HG02852 (cell line): ENCODE data around the gene LRRC32.

Experiments
- ATAC-seq: cut with Tn5 transposase; IDR thresholded peaks from one replicate; pipeline ENCODE4 v1.9.1; 2021; ENCODE audit warnings: mild to moderate bottlenecking, moderate library complexity; ENCODE audit not compliant: unreplicated experiment

The LRRC32 gene

DNA sequence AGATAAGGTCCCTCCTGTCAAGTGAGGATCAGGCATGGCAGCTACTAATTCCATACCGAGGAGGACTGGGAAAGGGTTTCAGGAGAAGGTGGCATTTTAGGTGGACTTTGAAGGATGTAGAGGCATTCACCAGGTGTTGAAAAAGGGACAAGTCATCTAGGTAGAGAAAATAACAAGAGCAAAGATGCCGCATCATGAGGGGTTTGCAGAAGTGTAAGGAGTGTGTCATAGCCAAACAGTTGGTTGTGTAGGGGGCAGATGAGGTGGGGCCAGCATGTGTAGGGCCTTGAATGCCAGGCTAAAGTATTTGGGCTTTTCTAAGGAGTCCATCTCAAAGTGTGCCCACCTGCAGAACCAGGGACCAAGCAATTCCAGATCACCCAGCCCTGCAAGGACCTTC is 11.6 kb upstream of the LRRC32 start:
- ATAC-seq: no peak

DNA sequence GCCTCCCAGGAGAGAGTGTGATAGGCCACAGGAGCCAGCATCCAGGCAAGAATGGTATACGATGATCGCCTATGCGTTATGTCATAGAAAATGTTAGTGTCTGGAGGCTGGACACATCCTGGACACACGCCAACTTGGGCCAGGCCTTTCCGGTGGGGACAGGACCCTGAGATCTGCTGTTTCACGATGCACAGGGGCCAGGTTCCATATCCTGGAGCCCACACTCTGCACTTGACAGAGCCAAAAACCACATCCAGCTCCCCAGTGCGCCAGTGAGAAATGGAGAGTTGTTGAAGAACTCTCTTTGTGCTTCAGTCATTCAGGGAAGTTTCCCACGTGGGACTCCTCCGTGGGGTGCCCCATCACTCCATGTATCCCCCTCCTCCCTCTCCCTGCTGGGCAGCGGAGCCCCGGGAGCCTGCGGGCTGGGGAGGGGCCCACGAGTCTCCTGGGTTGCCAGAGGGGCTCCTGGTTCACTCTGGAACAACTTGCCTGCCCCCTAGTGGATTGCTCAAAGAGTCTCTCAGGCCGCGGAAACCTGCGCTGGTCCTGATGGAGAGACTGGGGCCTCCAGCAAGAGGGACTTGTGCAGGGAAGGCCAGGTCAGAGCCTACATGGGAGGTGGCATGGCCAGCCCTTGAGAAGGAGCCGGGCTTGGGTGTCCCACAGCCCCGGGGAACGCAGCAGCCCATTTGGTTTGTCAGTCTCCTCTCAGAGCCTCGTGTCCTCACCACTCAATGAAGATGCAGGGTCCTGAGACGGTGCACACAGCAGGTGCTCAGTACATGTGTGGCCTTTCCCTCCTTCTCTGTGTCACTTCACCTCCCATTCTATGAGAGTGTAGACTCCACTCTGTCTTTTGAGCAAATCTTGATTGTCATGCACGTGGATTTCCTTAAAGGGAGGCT is 10.2 kb upstream of the LRRC32 start:
- ATAC-seq: peak; percentile 61

DNA sequence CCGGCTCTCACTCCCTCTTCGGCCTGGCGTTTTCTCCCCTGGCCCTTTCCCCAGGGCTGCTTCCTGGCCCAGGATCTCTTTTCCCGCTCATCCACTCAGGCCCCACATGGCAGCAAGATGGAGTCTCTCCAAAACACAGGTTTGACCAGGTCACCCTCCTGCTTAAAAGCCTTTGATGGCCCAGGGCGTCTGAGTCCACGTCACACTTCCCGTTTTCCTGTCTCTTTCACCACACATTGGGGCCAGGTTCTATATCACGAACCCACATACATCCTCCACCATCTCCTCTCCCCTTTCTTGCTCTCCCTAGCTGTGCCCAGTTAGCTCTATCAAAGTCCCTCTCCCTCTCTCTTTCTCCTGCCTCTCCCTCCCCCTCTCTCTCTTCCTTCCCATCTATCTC is 7.8 kb upstream of the LRRC32 start:
- no peak for ATAC-seq

DNA sequence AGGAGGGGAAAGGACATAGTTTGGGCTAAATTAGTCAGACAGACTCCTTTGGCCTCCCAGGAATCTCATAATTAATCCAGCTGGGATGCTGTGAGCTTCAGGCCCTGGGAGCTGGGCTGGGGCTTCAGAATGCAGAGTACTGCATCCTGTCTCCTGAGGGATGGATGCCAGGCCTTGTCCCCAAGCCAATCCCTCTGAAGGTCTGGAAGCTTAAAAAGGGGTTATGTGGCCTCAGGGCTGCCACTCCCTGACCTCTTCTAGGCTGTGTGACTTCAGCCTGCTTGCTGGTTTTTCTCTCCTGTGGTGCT is 6.9 kb upstream of the LRRC32 start:
- ATAC-seq: no peak

DNA sequence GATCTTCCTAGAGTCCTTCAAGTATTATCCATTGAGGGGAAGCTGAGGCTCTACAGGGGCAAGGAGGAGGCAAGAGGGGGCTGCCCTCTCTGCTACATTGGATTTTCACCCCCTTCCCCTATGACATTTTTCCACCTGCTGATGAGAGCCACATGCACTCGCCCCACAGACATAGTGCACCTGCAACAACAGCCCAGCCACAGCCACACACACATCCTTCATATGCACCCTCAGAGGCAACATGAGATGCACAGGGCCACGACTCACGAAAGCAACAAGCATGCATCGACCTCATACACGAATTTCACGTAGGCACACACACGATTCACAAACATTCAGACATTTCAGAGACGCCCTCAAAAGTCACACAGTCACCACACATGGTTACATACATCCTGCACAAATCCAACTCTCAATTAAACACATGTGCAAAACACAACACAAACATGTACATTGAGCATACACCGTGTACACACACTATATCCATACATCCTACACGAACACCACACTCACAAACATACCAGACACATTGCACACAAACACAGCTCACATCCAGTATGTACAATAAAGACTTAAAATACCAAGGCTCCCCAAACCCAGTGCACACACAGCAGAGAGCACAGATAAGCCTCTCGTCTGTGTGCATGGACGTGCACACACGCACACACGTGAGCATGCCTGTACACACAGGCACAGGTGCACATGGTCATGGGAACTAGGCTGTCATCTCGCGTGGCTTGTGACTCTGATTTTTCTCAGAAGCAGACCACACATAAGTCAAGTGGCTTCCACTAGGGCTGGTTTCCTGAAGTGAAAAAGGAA is 6.3 kb upstream of the LRRC32 start:
- no peak for ATAC-seq

DNA sequence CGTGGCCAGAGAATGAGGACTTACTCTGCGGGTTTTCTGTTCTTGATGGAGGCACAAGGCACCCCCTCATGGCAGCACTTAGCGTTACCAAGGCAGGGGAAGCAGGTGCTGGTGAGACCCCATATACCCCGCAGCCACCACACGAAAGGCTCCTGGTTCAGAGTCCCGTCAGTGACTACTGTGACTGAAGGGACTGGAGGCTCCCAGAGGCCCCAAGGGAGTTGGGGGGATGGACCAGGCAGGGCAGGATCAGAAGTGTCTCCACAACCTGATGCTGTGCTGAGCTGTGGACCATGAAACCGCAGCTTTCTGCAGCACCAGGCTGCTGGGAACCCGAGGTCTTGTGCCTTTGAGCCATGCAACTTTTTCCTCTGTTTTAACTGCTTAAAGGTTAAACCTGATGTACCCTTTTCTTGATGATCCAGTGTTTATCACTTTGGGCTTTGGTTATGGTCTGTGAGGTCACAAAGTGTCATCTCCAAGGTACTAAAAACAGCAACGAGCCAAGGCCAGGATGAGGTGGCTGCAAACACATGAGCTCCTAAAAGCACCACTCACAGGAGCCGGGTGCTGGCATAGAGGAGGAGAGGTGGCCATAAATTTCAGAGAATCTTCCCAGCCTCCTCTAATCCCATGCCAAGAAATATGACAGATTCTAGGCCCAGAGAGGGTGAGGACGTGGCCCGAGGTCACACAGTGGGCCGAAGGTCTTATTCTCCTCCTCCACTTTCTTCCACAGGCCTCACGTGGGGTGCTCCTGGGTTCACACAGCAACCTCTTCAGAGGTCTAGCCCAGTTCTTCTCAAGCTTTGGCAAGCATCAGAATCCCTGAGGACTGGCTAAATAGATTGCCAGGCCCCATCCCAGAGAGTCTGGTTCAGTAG is 4.2 kb upstream of the LRRC32 start:
- ATAC-seq: peak; percentile 28

DNA sequence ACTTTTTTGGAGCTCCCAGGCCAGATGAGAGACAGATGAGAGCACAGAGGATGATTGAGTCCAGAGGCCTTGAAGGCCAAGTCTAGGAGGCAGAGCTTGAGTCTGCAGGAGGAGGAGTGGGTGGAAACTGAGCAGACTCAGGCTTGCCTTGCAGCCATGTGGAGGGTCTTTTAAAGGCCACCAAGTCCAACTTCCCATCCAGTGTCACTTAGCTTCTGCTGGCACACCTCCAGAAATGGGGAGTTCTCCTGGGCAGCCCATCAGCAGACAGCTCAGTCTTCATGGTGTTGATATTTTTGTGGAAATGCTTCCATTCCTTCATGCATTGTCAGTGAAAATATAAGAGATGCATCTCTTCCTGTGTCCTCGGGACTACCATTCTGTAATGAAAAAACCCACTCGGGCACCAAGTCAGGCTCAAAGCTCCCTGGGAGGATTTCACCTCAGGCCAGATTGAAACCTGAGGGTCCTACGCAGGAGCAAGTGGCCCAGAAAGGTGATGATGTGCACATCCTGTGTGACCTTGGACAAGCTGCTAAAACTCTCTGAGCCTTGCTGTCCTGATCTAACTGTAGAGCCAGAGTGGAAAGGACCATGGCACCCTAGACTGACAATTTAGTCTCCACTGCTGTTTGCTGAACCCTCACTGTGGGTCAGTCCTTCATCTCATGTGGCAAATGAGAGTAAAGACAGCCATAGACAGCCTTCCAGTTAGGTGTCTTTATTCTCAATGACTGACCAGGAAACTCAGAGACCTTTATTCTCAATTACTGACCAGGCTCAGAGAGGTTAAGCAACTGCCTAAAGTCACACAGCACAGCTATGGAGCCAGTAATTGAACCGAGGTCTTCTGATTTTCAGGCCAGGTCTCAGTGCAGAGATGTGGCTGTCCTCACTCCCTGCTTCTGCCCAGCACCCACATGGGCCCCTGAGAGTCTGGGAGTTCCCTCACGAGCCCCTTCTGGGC is 2.9 kb upstream of the LRRC32 start:
- ATAC-seq: no peak

DNA sequence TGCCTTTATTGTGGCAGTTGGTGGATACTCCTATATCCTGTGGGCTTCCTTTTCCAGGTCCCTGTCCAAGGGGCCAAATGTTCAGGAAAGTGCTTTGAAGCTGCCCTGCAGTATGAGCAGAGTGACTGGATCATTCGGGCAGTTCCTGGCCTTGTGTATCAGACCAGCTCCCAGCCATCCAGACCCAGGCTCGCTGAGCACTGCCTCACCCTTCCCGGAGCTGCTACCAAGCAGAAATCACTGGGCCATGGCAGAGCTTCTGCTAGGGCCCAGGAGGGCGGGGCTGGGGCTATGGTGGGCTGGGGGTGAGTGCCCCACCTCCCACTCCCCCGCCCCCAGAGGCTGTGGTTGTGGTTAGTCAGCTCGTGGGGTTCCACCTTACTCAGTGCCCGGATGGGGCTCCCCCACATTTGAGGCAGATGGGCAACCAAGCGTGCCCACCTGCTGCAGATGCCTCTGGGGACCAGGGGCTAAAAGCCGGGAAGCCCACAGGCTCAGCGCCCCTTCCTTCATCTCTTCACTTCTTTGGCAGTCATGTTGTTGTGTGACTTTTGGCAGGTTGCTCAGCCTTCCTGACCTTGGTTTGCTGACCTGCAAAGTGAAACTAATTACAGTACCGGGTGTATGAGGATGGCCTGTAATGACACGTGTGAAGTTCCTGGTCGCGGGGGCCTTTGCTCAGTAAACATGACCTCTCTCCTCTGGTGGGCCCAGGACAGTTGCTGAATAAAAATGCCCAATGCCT is 2.1 kb upstream of the LRRC32 start:
- ATAC-seq: peak; percentile 54

DNA sequence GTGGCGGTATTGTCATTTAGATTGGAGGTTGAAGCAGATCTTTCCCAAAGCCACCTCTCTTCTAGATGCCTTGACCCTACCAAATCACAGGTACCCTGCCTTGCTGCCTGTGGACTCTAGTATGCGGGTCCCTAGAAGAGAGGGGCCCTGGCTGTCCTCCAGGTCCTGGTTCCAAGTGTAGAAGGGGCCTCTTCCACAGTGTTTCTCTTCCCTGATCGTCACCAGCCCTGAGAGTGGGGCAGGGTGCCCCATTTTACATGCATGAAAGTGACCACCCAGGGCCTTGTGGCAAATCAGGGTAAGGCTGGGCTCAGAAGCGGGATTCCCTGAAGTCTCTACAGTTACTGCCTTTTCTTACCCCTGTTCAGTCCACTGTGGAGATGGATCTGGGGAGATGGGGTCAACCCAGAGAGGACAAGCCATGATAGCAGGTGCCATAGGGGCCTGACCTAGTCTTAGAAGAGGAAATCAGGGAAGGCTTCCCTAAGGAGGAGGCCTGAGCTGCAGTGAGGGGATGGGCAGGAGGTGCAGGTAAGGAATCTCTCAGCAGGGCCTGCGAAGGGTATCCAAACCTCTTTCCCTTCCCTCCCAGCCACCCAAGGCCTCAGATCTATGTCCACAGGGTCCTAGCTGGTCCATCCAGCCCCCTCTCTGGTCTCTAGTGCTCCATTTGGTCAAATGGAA is 1.2 kb upstream of the LRRC32 start:
- no peak for ATAC-seq

DNA sequence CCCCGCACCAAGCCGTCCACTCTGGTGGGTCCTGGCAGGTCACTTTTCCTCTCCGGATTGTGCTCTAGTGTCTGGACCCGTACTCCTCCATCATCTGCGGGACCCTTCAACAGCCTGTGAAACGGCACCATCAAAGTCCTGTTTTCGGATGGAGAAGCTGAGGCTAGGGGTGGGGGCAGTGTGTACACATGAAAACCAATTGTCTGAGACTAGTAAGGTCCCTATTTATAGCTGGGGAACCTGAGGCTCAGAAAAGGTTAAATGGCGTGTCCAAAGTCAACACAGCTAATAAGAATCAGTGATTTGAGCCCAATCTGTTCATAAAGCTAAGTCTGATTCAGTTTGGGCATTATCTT is 668 bp upstream of the LRRC32 start:
- no peak for ATAC-seq

DNA sequence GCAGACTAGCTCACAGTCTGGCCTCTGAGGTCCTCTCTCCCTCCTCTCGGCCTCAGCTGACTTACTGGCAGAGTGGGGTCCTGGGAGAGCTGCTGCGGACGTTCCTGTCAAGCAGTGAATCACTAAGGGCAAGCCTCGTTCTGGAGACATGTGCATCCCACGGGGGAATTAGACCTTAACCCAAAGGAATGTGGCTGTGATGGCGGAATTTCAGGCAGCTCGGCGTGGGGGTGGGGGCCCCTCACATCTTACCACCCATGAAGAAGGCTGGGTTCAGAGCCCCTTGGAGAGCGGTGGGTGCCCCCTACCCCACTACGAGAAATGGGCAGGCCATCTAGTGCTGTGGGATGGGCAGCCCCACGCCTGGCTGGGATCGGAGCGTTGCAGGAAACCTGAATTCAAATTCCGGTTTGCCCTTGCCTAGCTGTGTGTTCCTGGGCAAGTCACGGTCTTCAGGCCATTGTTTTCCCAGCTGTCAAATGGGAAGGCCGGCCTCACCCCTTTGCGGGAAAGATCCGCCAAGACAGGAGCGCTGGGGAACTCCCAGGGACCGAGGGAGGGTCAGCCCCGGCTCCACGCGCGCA is 554 bp downstream of the LRRC32 start:
- no peak for ATAC-seq

DNA sequence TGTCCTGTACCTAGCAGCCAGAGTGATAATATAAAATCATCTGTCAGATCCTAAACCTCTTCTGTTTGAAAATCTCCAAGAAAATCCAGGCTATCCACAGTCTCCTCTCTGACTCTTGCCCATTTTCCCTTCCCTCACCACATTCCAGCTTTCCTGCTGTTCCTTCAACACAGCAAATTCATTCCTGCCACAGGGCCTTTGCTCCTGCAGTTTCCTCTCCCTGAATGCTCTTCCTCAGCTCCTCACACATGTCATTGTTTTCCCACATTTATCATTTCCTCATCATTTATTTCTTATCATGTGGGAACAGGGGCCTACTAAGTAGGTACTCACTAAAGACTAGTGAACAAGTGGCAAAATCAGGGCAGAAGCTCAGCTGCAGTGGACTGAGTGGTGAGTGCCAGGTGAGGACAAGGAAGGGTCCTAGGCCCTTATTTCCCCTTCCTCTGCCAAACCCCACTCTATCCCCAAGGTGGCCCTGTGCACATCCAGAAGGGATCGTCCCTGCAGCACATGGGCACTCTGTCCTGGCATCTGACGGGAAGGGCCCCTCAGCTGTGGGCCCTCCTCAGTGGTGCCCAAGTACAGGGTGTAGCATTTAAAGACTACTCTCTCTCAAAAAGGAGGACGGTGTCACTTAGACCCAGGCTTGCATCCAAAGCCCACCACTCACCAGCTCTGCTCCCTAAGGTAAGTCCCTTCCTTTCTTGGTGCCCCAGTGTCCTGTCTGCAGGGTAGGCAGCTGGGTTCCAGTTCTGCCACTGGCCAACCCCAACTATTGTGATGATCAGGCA is 2.0 kb downstream of the LRRC32 start:
- ATAC-seq: no peak

DNA sequence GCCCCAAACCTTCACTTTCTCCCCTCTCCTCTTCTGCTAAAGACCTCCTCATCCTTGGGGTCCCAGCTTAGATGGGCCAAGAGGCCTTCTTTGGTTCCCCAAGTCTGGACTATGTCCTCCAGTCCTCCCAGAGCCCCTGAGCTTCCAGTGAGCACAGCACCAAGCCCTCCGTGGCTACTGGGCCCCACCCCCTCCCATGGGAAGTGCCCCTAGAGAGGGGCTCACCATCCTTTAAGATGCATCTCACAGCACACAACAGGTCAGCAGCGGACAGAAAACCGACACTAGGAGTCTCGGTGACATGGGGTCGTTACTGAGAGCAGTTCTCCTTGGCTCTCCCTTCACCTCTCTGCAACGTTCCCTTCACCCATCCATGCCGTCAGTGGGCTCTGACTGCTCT is 2.7 kb downstream of the LRRC32 start:
- no peak for ATAC-seq

DNA sequence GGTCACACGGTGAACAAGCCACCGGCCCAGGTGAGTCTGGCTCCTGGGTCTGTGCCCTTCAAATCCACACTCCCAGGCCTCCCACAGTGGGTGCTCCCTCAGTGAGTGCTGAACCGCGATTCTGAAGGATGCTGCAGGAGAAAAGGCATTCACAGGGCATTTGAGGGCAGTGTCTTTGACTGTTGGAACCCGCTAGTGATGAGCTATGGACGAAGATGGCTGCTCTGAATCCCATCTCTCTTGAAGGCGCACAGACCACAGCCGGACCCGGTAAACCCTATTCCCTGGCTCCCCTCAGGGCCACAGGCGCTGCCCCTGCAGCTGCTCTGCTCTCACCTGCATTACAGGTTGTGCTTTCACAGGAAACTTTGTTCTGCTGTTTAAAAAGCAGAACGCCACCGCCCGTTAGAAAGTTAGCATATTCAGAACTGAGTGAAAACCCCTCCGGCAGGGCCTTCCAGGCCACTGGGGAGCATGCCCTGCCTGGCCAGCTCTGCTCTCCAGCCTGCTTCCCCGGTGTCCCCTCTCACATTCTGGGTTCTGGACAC is 3.2 kb downstream of the LRRC32 start:
- ATAC-seq: no peak

DNA sequence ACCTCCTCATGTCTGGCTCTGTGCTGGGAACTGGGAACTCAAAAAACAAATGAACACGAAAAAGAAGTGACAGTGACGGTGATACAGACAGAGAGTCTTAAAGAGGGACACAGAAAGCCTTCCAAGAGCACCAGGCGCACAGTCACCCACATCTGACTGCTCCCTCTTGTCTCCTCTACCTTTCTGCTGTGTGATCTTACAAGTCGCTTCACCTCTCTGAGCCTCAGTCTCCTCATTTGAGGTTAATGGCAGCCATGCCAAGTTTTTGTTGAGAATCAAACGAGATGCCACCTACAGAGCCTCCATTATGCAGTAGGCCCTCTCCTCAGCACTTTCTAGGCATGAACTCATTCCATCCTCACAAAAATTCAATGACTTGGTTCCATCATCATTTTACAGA is 3.7 kb downstream of the LRRC32 start:
- ATAC-seq: no peak

DNA sequence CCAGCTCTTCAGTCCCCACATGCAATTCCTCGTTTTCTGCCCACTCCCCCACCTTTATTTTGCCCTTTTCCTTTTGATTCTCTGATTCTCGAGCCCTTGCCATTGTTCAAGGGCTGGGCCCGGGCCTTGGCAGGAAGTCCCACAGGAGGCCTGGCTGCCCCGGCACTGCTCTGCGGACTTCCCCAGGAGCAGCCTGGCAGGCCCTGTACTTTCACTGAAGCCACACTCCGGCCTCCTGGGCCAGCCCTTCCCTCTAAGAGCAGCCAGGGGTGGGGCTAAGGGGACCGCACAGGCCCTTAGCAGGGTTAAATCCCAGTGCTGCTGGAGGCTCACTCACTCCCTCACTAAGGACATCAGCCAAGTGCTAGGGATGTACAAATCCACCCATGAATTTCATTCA is 4.1 kb downstream of the LRRC32 start:
- ATAC-seq: no peak

DNA sequence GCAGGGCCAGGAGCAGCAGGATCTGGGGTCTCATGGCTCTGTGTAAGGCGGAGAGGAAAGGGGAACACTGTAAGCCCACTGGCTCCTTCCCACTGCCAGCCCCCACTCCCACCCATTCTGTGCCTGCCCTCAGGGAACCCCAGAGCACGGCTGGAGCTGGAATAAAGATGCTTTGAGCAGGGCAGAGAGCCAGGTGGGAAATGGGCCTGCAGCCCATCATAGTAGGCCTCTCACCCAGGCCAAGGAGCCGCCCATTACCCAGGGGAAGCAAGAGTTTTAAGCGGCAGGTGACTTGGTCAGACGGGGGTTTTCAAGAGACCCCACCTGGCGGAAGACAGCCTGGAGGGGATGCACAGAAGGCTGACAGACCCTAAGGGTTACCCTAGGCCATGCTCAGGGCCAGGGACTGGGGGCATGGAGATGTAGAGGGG is 4.6 kb downstream of the LRRC32 start:
- ATAC-seq: no peak
